Endothelial cell of umbilical vein (primary cell): ENCODE results near the gene MVK. TPM values are rescaled to one million over a fixed set of nuclear protein-coding genes. Genes with fewer than 3 reads are reported as not detected.

Source experiments
- BruUV-seq: library from RNA; stranded (reverse); fragments of 400-500 nt; replicated peaks from 2 replicates; lab custom pipeline; 2021; lab: Mats Ljungman, UMichigan
- CTCF ChIA-PET: fragments of 300-600, 350-600 bp; sonication (Branson Sonifier 250); formaldehyde crosslinking; loops from one replicate; lab custom pipeline; 2021; ENCODE audit warnings: antibody characterized with exemption, inconsistent platforms; lab: Charles Lee
- POLR2A ChIA-PET: fragments of 300-600, 350-600 bp; sonication (Branson Sonifier 250); formaldehyde crosslinking; loops from one replicate; lab custom pipeline; 2021; ENCODE audit warnings: antibody characterized with exemption, inconsistent platforms; lab: Charles Lee
- DNase-seq: peaks from one replicate; pipeline ENCODE4 v3.0.0-alpha.2; 2011; ENCODE audit warnings: low read depth, low spot score
- FAIRE-seq: peaks from 2 replicates; lab custom pipeline; 2011; peaks lifted over from hg19 to GRCh38; lab: Jason Lieb, UNC
- H2AFZ ChIP-seq: 2 replicates; pipeline ENCODE4 v1.6.0; 2012; ENCODE audit warnings: low read depth, low read length, control low read depth, inconsistent platforms
- H3K27ac ChIP-seq: 2 replicates; pipeline ENCODE4 v1.5.1; 2011; ENCODE audit warnings: low read depth, mild to moderate bottlenecking, control low read depth, low read length, moderate library complexity; ENCODE audit not compliant: insufficient read depth
- H3K27me3 ChIP-seq, 2 experiments: 2 replicates each; pipeline versions ENCODE4 v1.6.0 to v1.6.1; 2011; ENCODE audit warnings: low read length in 2 of 2, mixed read lengths in 1 of 2; ENCODE audit not compliant: control insufficient read depth in 2 of 2, insufficient read depth in 2 of 2
- H3K36me3 ChIP-seq, 2 experiments: 2 replicates in 1 of 2; 3 replicates in 1 of 2; pipeline ENCODE4 v1.5.1; 2011; ENCODE audit warnings: low read length in 2 of 2, mild to moderate bottlenecking in 1 of 2, moderate library complexity in 1 of 2; ENCODE audit not compliant: control insufficient read depth in 2 of 2, insufficient read depth in 2 of 2; ENCODE audit errors: extremely low read depth in 1 of 2
- H3K4me1 ChIP-seq: 3 replicates; pipeline ENCODE4 v1.5.1; 2011; ENCODE audit warnings: mild to moderate bottlenecking, low read length; ENCODE audit not compliant: control insufficient read depth, insufficient read depth; ENCODE audit errors: extremely low read depth
- H3K4me2 ChIP-seq: 2 replicates; pipeline ENCODE4 v1.6.1; 2011; ENCODE audit warnings: low read length, control low read depth, mixed read lengths; ENCODE audit not compliant: insufficient read depth
- H3K4me3 ChIP-seq, 3 experiments: fragments of 200-600 bp in 1 of 3; sonication (generic), shearing (Covaris generic) in 1 of 3; replicated peaks in 1 of 3; 2 replicates each; pipeline ENCODE4 v1.5.1; 2011 to 2016; ENCODE audit warnings: control low read depth in 3 of 3, low read length in 3 of 3, mild to moderate bottlenecking in 2 of 3, inconsistent platforms in 1 of 3, low read depth in 1 of 3, moderate library complexity in 1 of 3; ENCODE audit not compliant: insufficient read depth in 1 of 3
- H3K79me2 ChIP-seq: 2 replicates; pipeline ENCODE4 v1.6.0; 2012; ENCODE audit warnings: low read length, inconsistent platforms; ENCODE audit not compliant: control insufficient read depth, insufficient read depth
- H3K9ac ChIP-seq: replicated peaks from 2 replicates; pipeline ENCODE3; 2011; ENCODE audit warnings: low read length, control low read depth; ENCODE audit not compliant: insufficient read depth; ENCODE audit errors: extremely low read depth
- H3K9me1 ChIP-seq: replicated peaks from 3 replicates; pipeline ENCODE4 v1.6.0; 2011; ENCODE audit warnings: mild to moderate bottlenecking, low read length; ENCODE audit not compliant: control insufficient read depth, insufficient read depth; ENCODE audit errors: extremely low read depth
- H3K9me3 ChIP-seq: replicated peaks from 2 replicates; pipeline ENCODE4 v1.5.1; 2012; ENCODE audit warnings: low read length, inconsistent platforms; ENCODE audit not compliant: control insufficient read depth, insufficient read depth
- H4K20me1 ChIP-seq: replicated peaks from 2 replicates; pipeline ENCODE3; 2011; ENCODE audit warnings: mild to moderate bottlenecking, low read length; ENCODE audit not compliant: control insufficient read depth, insufficient read depth; ENCODE audit errors: extremely low read depth
- CTCF ChIP-seq, 2 donors: IDR thresholded peaks; 1 replicate in 1 of 2; 2 replicates in 1 of 2; pipeline ENCODE4 v1.5.1; 2011; ENCODE audit warnings: low read length in 2 of 2, mild to moderate bottlenecking in 2 of 2, moderate library complexity in 2 of 2, control low read depth in 1 of 2, inconsistent platforms in 1 of 2, low read depth in 1 of 2; ENCODE audit not compliant: insufficient read depth in 1 of 2; ENCODE audit errors: extremely low read depth in 1 of 2
- EZH2 ChIP-seq: IDR thresholded peaks from 2 replicates; pipeline ENCODE4 v1.6.1; 2012; ENCODE audit warnings: borderline replicate concordance, low read depth, mild to moderate bottlenecking, moderate library complexity, low read length, inconsistent platforms; ENCODE audit not compliant: severe bottlenecking
- GATA2 ChIP-seq: IDR thresholded peaks from 2 replicates; pipeline ENCODE4 v1.7.0; 2011; ENCODE audit warnings: low read depth, mild to moderate bottlenecking, moderate library complexity, mixed read lengths, low read length; ENCODE audit not compliant: insufficient read length, insufficient read depth
- JUN ChIP-seq: IDR thresholded peaks from 2 replicates; pipeline ENCODE4 v1.6.1; 2011; ENCODE audit warnings: borderline replicate concordance, low read depth; ENCODE audit not compliant: insufficient read length, insufficient read depth
- MAX ChIP-seq: IDR thresholded peaks from 2 replicates; pipeline ENCODE4 v1.6.1; 2011; ENCODE audit not compliant: insufficient read depth, insufficient read length
- MYC ChIP-seq: IDR thresholded peaks from one replicate; pipeline ENCODE4 v1.6.1; 2011; ENCODE audit warnings: mild to moderate bottlenecking, low read depth, low read length
- POLR2A ChIP-seq: IDR thresholded peaks from 2 replicates; pipeline ENCODE4 v1.6.1; 2012; ENCODE audit warnings: low read depth, mild to moderate bottlenecking, control low read depth, low read length
- dilution Hi-C: fragments of 300-500 bp; cut with MboI; formaldehyde crosslinking; loops from one replicate; pipeline ENCODE4 v1.15.0; 2019; ENCODE audit warnings: low sequenced_read_pairs; ENCODE audit not compliant: extremely low pct_ligation_motif_present
- intact Hi-C: fragments of 100-400 bp; cut with micrococcal nuclease; formaldehyde crosslinking; loops from one replicate; pipeline ENCODE4 v1.10.0; 2022
- polyA plus RNA-seq, 4 experiments: library from polyadenylated mRNA; depleted of rRNA in 3 of 4; stranded (reverse) in 3 of 4; unstranded in 1 of 4; fragments of >200 nt; gene quantifications; 2 replicates each; pipeline versions ENCODE4 v1.2.1 to v1.2.3, GENCODE V29; 2011 to 2012; ENCODE audit warnings: missing spikeins in 1 of 4
- total RNA-seq: library from RNA; stranded (reverse); gene quantifications from 2 replicates; pipeline ENCODE4 v1.2.3, GENCODE V29; 2021

Gene MVK
- total and polyA plus RNA-seq, 2 donors (not counting 3 experiments of a cell fraction or from before 2014, with no cell fraction given) = 32.6 to 42.6 TPM

GRCh38 chr12:109611223-109611622, 37.6 kb downstream of the MVK start:
- DNase-seq = no peak
- Histone ChIP-seq H3K4me1 (no peaks in the 10 kb centered on the region), H2AFZ (no peak overlapping the region), H3K9ac (no peak overlapping the region), H3K4me3 (no peak overlapping the region), H3K79me2 (no peaks in the 10 kb centered on the region), H3K9me1 (no peaks in the 10 kb centered on the region), H3K27me3 (peaks cover 7 to 12% of the 10 kb centered on the region in 2 experiments), H3K36me3 (no peaks in the 10 kb centered on the region), H4K20me1 (no peaks in the 10 kb centered on the region), H3K9me3 (no peaks in the 10 kb centered on the region), H3K27ac (no peak overlapping the region), H3K4me2 (no peak overlapping the region)
- BruUV-seq = no TSS peak
- dilution Hi-C loops = no loop called here
- ChIA-PET POLR2A (no interaction called here), CTCF (interaction anchor here (1.2 to 1.7 kb wide), 2 partner anchors 14 to 92 kb away, joined by 4 to 10 read pairs; no protein-coding TSS in a partner anchor)
- intact Hi-C loops = no loop called here
- TF ChIP-seq CTCF (IDR thresholded peaks at IDR 0.05; ENCODE audit: extremely low read depth in 1 of 2, insufficient read depth in 1 of 2, low read depth in 1 of 2, low read length in 2 of 2) = no peak
- no peak for TF ChIP-seq JUN
- no peak for TF ChIP-seq MAX
- TF ChIP-seq GATA2 = no peak
- no peak for TF ChIP-seq MYC
- no peak for TF ChIP-seq POLR2A
- no peak for TF ChIP-seq EZH2
- no peak for FAIRE-seq
